Fibroblast of skin of left quadriceps (primary cell): Measurements from ENCODE around the gene ENTPD6.

Experiments used
- DNase-seq, 2 experiments: peaks; one replicate each; pipeline ENCODE4 v3.0.0-alpha.2; 2013; ENCODE audit warnings: low read depth in 2 of 2

Gene ENTPD6

GRCh38 chr20:25188218-25188617 lies 7.3 kb upstream of the ENTPD6 start:
- DNase-seq = no peak

GRCh38 chr20:25191051-25191450 lies 4.5 kb upstream of the ENTPD6 start:
- no peak for DNase-seq

- DNase-seq = no peak
Measured at GRCh38 chr20:25191689-25192088, 3.8 kb upstream of the ENTPD6 start.

- DNase-seq = no peak
Measured at GRCh38 chr20:25193843-25194242, 1.7 kb upstream of the ENTPD6 start.

- no peak for DNase-seq
Measured at GRCh38 chr20:25194333-25194972, 1.1 kb upstream of the ENTPD6 start.

GRCh38 chr20:25195962-25196785 lies 662 bp downstream of the ENTPD6 start:
- DNase-seq = no peak

- no peak for DNase-seq
Measured at GRCh38 chr20:25196786-25197120, 1.2 kb downstream of the ENTPD6 start.

- no peak for DNase-seq
Measured at GRCh38 chr20:25197183-25197869, 1.8 kb downstream of the ENTPD6 start.

- no peak for DNase-seq
Measured at GRCh38 chr20:25197870-25198190, 2.3 kb downstream of the ENTPD6 start.

GRCh38 chr20:25198663-25199383 lies 3.3 kb downstream of the ENTPD6 start:
- DNase-seq = no peak

- DNase-seq = no peak
Measured at GRCh38 chr20:25199473-25200260, 4.2 kb downstream of the ENTPD6 start.

GRCh38 chr20:25203089-25203488 lies 7.6 kb downstream of the ENTPD6 start:
- no peak for DNase-seq

GRCh38 chr20:25203871-25204320 lies 8.4 kb downstream of the ENTPD6 start:
- no peak for DNase-seq

GRCh38 chr20:25204550-25205276 lies 9.2 kb downstream of the ENTPD6 start:
- DNase-seq = no peak

GRCh38 chr20:25205277-25206062 lies 10.0 kb downstream of the ENTPD6 start:
- DNase-seq = no peak

- no peak for DNase-seq
Measured at GRCh38 chr20:25206063-25206403, 10.5 kb downstream of the ENTPD6 start.

GRCh38 chr20:25206548-25206947 lies 11.0 kb downstream of the ENTPD6 start:
- DNase-seq = no peak

- DNase-seq = no peak
Measured at GRCh38 chr20:25207149-25207959, 11.8 kb downstream of the ENTPD6 start.

GRCh38 chr20:25207960-25208534 lies 12.5 kb downstream of the ENTPD6 start:
- DNase-seq = no peak
